Natural killer cell (primary cell): ENCODE measurements around the gene UGCG. TPM values are rescaled to one million over a fixed set of nuclear protein-coding genes. Genes with fewer than 3 reads are reported as not detected.

Experiments
- ATAC-seq, 3 donors: fragments of 150-1000 bp in 2 of 3; fragments of 200-7000 bp in 1 of 3; cut with Tn5 transposase; 1 replicate in 1 of 3; 2 replicates in 2 of 3; pipeline ENCODE4 v1.10.0; 2021; ENCODE audit warnings: mild to moderate bottlenecking in 2 of 3, moderate library complexity in 2 of 3
- DNase-seq, 2 donors: peaks; one replicate each; pipeline versions ENCODE4 v3.0.0 to v3.0.0-alpha.2; 2013 to 2021; ENCODE audit warnings: mixed read lengths in 1 of 2
- H3K27ac ChIP-seq: one replicate; pipeline ENCODE4 v1.5.1; 2013; ENCODE audit warnings: mild to moderate bottlenecking, low read length
- H3K27me3 ChIP-seq: one replicate; pipeline ENCODE4 v1.6.1; 2013; ENCODE audit warnings: low read length; ENCODE audit not compliant: control insufficient read depth, insufficient read depth
- H3K36me3 ChIP-seq: one replicate; pipeline ENCODE4 v1.6.1; 2013; ENCODE audit warnings: low read length; ENCODE audit not compliant: control insufficient read depth, insufficient read depth
- H3K4me1 ChIP-seq: one replicate; pipeline ENCODE4 v1.6.1; 2013; ENCODE audit warnings: low read length; ENCODE audit not compliant: control insufficient read depth, insufficient read depth
- H3K4me3 ChIP-seq: one replicate; pipeline ENCODE4 v1.5.1; 2013; ENCODE audit warnings: low read length
- H3K9me3 ChIP-seq: one replicate; pipeline ENCODE4 v1.6.1; 2013; ENCODE audit warnings: low read length; ENCODE audit not compliant: control insufficient read depth, insufficient read depth
- H3K27ac Mint-ChIP-seq, 2 donors: one replicate each; pipeline ENCODE4 v1.8.0; 2022; ENCODE audit warnings: mild to moderate bottlenecking in 2 of 2, mixed read lengths in 2 of 2, moderate library complexity in 1 of 2
- H3K27me3 Mint-ChIP-seq, 2 donors: one replicate each; pipeline ENCODE4 v1.8.0; 2022; ENCODE audit warnings: low read depth in 2 of 2, mixed read lengths in 2 of 2
- H3K36me3 Mint-ChIP-seq: one replicate; pipeline ENCODE4 v1.8.0; 2022; ENCODE audit warnings: mixed read lengths
- H3K4me1 Mint-ChIP-seq, 2 donors: one replicate each; pipeline ENCODE4 v1.8.0; 2022; ENCODE audit warnings: mixed read lengths in 2 of 2
- H3K4me3 Mint-ChIP-seq: one replicate; pipeline ENCODE4 v1.8.0; 2022; ENCODE audit warnings: mild to moderate bottlenecking, moderate library complexity, mixed read lengths
- H3K9me3 Mint-ChIP-seq, 2 donors: one replicate each; pipeline ENCODE4 v1.8.0; 2022; ENCODE audit warnings: mixed read lengths in 2 of 2
- WGBS: methylation state at CpG from one replicate; pipeline ENCODE4 v1.1.7; 2013; ENCODE audit warnings: missing lambda C conversion rate; ENCODE audit not compliant: insufficient coverage; 5-methylcytosine and 5-hydroxymethylcytosine counted together
- intact Hi-C: fragments of 100-400 bp; cut with micrococcal nuclease; formaldehyde crosslinking; loops from one replicate; pipeline ENCODE4 v1.14.2; 2022
- total RNA-seq, 4 donors: library from RNA; stranded (reverse); fragments of 120-200 nt in 1 of 4; gene quantifications; one replicate each; pipeline versions ENCODE4 v1.2.3 to v1.2.4, GENCODE V29; 2013 to 2022
- TF ChIP-seq, protein P1 (sequence below): fragments of 200-600 bp; IDR thresholded peaks from one replicate; pipeline ENCODE4 v1.8.0; 2022; ENCODE audit warnings: antibody characterized with exemption

Gene UGCG
- total RNA-seq, 3 donors from 2014 or later (not counting 1 experiment from before 2014, with no cell fraction given): 17.9 to 21.4 (median 18.8) TPM

DNA sequence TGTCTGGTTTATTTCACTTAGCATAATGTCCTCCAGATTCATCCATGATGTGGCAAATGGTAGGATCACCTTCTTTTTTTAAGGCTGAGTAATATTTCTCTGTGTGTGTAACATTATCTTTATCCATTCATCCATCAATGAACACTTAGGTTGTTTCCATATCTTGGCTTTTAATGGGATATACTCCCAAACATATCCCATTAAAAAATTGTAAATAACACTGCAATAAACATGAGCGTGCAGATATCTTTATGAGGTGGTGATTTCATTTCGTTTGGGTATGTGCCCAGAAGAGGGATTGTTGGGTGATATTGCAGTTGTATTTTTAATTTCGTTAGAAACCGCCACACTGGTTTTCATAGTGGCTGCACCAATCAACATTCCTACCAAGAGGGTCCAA is 36.2 kb upstream of the UGCG start:
- TF ChIP-seq, protein P1, sequence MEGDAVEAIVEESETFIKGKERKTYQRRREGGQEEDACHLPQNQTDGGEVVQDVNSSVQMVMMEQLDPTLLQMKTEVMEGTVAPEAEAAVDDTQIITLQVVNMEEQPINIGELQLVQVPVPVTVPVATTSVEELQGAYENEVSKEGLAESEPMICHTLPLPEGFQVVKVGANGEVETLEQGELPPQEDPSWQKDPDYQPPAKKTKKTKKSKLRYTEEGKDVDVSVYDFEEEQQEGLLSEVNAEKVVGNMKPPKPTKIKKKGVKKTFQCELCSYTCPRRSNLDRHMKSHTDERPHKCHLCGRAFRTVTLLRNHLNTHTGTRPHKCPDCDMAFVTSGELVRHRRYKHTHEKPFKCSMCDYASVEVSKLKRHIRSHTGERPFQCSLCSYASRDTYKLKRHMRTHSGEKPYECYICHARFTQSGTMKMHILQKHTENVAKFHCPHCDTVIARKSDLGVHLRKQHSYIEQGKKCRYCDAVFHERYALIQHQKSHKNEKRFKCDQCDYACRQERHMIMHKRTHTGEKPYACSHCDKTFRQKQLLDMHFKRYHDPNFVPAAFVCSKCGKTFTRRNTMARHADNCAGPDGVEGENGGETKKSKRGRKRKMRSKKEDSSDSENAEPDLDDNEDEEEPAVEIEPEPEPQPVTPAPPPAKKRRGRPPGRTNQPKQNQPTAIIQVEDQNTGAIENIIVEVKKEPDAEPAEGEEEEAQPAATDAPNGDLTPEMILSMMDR: no peak
- H3K27ac ChIP-seq: no peak overlapping the region
- H3K4me1 ChIP-seq: no peaks in the 10 kb centered on the region
- Mint-ChIP-seq H3K4me3 (no peak overlapping the region), H3K27me3 (peaks cover 11 to 41% of the 10 kb centered on the region in 2 donors), H3K27ac (no peak overlapping the region), H3K36me3 (no peaks in the 10 kb centered on the region), H3K4me1 (no peaks in the 10 kb centered on the region), H3K9me3 (no peaks in the 10 kb centered on the region)
- intact Hi-C loops: no loop called here
- H3K36me3 ChIP-seq: no peaks in the 10 kb centered on the region
- no peak overlapping the region for H3K4me3 ChIP-seq
- DNase-seq: no peak
- no peaks in the 10 kb centered on the region for H3K9me3 ChIP-seq
- 95% methylated on average over 3 of the region's 4 CpGs for WGBS
- H3K27me3 ChIP-seq: no peaks in the 10 kb centered on the region
- ATAC-seq: no peak

- DNase-seq (no peak), ATAC-seq (no peak)
- no peak overlapping the region for H3K27ac ChIP-seq
- no peaks in the 10 kb centered on the region for H3K27me3 ChIP-seq
- intact Hi-C loops: no loop called here
- WGBS: 86% methylated on average over 3 of the region's 3 CpGs
- H3K4me3 ChIP-seq: no peak overlapping the region
- TF ChIP-seq, protein P1: no peak
- H3K9me3 Mint-ChIP-seq: no peaks in the 10 kb centered on the region
- no peaks in the 10 kb centered on the region for H3K9me3 ChIP-seq
- no peak overlapping the region for H3K4me3 Mint-ChIP-seq
- H3K4me1 Mint-ChIP-seq: no peaks in the 10 kb centered on the region
- H3K27me3 Mint-ChIP-seq: peaks cover 8 to 30% of the 10 kb centered on the region in 2 donors
- H3K36me3 ChIP-seq: no peaks in the 10 kb centered on the region
- H3K27ac Mint-ChIP-seq: no peak overlapping the region
- no peaks in the 10 kb centered on the region for H3K4me1 ChIP-seq
- H3K36me3 Mint-ChIP-seq: no peaks in the 10 kb centered on the region
Observed at GRCh38 chr9:111863636-111864035, 33.0 kb upstream of the UGCG start.

- H3K27me3 Mint-ChIP-seq: peaks cover 3 to 31% of the 10 kb centered on the region in 2 donors
- no peaks in the 10 kb centered on the region for H3K4me1 Mint-ChIP-seq
- no peak overlapping the region for H3K4me3 ChIP-seq
- no peaks in the 10 kb centered on the region for H3K4me1 ChIP-seq
- no peaks in the 10 kb centered on the region for H3K9me3 Mint-ChIP-seq
- H3K27ac Mint-ChIP-seq: no peak overlapping the region
- H3K4me3 Mint-ChIP-seq: no peak overlapping the region
- H3K9me3 ChIP-seq: no peaks in the 10 kb centered on the region
- DNase-seq (peak in 1 of 2 donors; percentile 27), ATAC-seq (no peak)
- TF ChIP-seq, protein P1: no peak
- intact Hi-C loops: no loop called here
- no peaks in the 10 kb centered on the region for H3K36me3 ChIP-seq
- H3K27ac ChIP-seq: no peak overlapping the region
- 68% methylated on average over 4 of the region's 5 CpGs for WGBS
- no peaks in the 10 kb centered on the region for H3K36me3 Mint-ChIP-seq
- H3K27me3 ChIP-seq: no peaks in the 10 kb centered on the region
Observed at GRCh38 chr9:111866976-111867375, 29.6 kb upstream of the UGCG start.

- H3K36me3 Mint-ChIP-seq: no peaks in the 10 kb centered on the region
Observed at GRCh38 chr9:111868475-111868874, 28.1 kb upstream of the UGCG start.

More at GRCh38 chr9:111868475-111868874, 28.1 kb upstream of the UGCG start:
- Histone ChIP-seq H3K27ac (no peak overlapping the region), H3K4me1 (no peaks in the 10 kb centered on the region), H3K4me3 (no peak overlapping the region), H3K36me3 (no peaks in the 10 kb centered on the region), H3K9me3 (no peaks in the 10 kb centered on the region), H3K27me3 (no peaks in the 10 kb centered on the region)
- Mint-ChIP-seq H3K9me3 (no peaks in the 10 kb centered on the region), H3K27ac (no peak overlapping the region), H3K4me1 (no peaks in the 10 kb centered on the region), H3K4me3 (no peak overlapping the region), H3K27me3 (peaks cover 4 to 38% of the 10 kb centered on the region in 2 donors)
- TF ChIP-seq, protein P1: no peak
- ATAC-seq: no peak
- no peak for DNase-seq
- intact Hi-C loops: no loop called here
- WGBS: 95% methylated on average over 6 of the region's 6 CpGs
